ENCODE measurements around the gene STK10.

Gene STK10

GRCh38 chr5:172166030-172166826 is 21.8 kb downstream of the STK10 start:
- TF ChIP-seq CEBPB (IDR thresholded peaks at IDR 0.05) = no peak
- TF ChIP-seq NFIC (IDR thresholded peaks at IDR 0.05) = no peak
- no peak for TF ChIP-seq RAD21 (IDR thresholded peaks at IDR 0.05; ENCODE audit: low read depth)
- TF ChIP-seq TCF12 (IDR thresholded peaks at IDR 0.05; ENCODE audit: low read depth) = no peak

- TF ChIP-seq TCF12 (IDR thresholded peaks at IDR 0.05; ENCODE audit: low read depth) (no peak), EP300 (IDR thresholded peaks at IDR 0.05; ENCODE audit: borderline replicate concordance) (no peak), RAD21 (IDR thresholded peaks at IDR 0.05; ENCODE audit: low read depth) (no peak), TEAD4 (IDR thresholded peaks at IDR 0.05) (no peak), MAX (IDR thresholded peaks at IDR 0.05) (no peak), FOXM1 (IDR thresholded peaks at IDR 0.05; ENCODE audit: borderline replicate concordance, low read depth) (no peak), NFIC (IDR thresholded peaks at IDR 0.05) (no peak), EGR1 (IDR thresholded peaks at IDR 0.05) (no peak), USF1 (IDR thresholded peaks at IDR 0.05) (no peak), REST (IDR thresholded peaks at IDR 0.05; ENCODE audit: low read depth) (no peak), CEBPB (IDR thresholded peaks at IDR 0.05) (no peak), YY1 (IDR thresholded peaks at IDR 0.05; ENCODE audit: low read depth) (no peak), TAF1 (IDR thresholded peaks at IDR 0.05; ENCODE audit: low read depth) (no peak), CREB1 (IDR thresholded peaks at IDR 0.05; ENCODE audit: low read depth) (no peak), ZBTB7A (IDR thresholded peaks at IDR 0.05; ENCODE audit: low read depth) (no peak)
These were observed 22.6 kb downstream of the STK10 start for GRCh38 chr5:172165465-172165864.

GRCh38 chr5:172164769-172165212 is 23.2 kb downstream of the STK10 start:
- no peak for TF ChIP-seq CEBPB (IDR thresholded peaks at IDR 0.05)
- TF ChIP-seq USF1 (IDR thresholded peaks at IDR 0.05) = no peak
- no peak for TF ChIP-seq CREB1 (IDR thresholded peaks at IDR 0.05; ENCODE audit: low read depth)
- TF ChIP-seq TEAD4 (IDR thresholded peaks at IDR 0.05) = no peak
- no peak for TF ChIP-seq MAX (IDR thresholded peaks at IDR 0.05)
- TF ChIP-seq TCF12 (IDR thresholded peaks at IDR 0.05; ENCODE audit: low read depth) = no peak
- TF ChIP-seq NFIC (IDR thresholded peaks at IDR 0.05) = no peak
- no peak for TF ChIP-seq FOXM1 (IDR thresholded peaks at IDR 0.05; ENCODE audit: borderline replicate concordance, low read depth)
- no peak for TF ChIP-seq EP300 (IDR thresholded peaks at IDR 0.05; ENCODE audit: borderline replicate concordance)
- TF ChIP-seq REST (IDR thresholded peaks at IDR 0.05; ENCODE audit: low read depth) = no peak
- no peak for TF ChIP-seq YY1 (IDR thresholded peaks at IDR 0.05; ENCODE audit: low read depth)
- TF ChIP-seq ZBTB7A (IDR thresholded peaks at IDR 0.05; ENCODE audit: low read depth) = no peak
- no peak for TF ChIP-seq EGR1 (IDR thresholded peaks at IDR 0.05)
- TF ChIP-seq RAD21 (IDR thresholded peaks at IDR 0.05; ENCODE audit: low read depth) = no peak
- no peak for TF ChIP-seq TAF1 (IDR thresholded peaks at IDR 0.05; ENCODE audit: low read depth)

GRCh38 chr5:172163346-172163745 is 24.7 kb downstream of the STK10 start:
- TF ChIP-seq CREB1 (IDR thresholded peaks at IDR 0.05; ENCODE audit: low read depth) (no peak), YY1 (IDR thresholded peaks at IDR 0.05; ENCODE audit: low read depth) (no peak), TEAD4 (IDR thresholded peaks at IDR 0.05) (no peak), FOXM1 (IDR thresholded peaks at IDR 0.05; ENCODE audit: borderline replicate concordance, low read depth) (no peak), USF1 (IDR thresholded peaks at IDR 0.05) (no peak), TAF1 (IDR thresholded peaks at IDR 0.05; ENCODE audit: low read depth) (no peak), CEBPB (IDR thresholded peaks at IDR 0.05) (no peak), EP300 (IDR thresholded peaks at IDR 0.05; ENCODE audit: borderline replicate concordance) (no peak), ZBTB7A (IDR thresholded peaks at IDR 0.05; ENCODE audit: low read depth) (no peak), NFIC (IDR thresholded peaks at IDR 0.05) (no peak), TCF12 (IDR thresholded peaks at IDR 0.05; ENCODE audit: low read depth) (no peak)

GRCh38 chr5:172162987-172163343 is 25.1 kb downstream of the STK10 start:
- TF ChIP-seq EGR1 (IDR thresholded peaks at IDR 0.05) (no peak), USF1 (IDR thresholded peaks at IDR 0.05) (no peak), MAX (IDR thresholded peaks at IDR 0.05) (no peak), CEBPB (IDR thresholded peaks at IDR 0.05) (no peak), ZBTB7A (IDR thresholded peaks at IDR 0.05; ENCODE audit: low read depth) (no peak), RAD21 (IDR thresholded peaks at IDR 0.05; ENCODE audit: low read depth) (no peak), EP300 (IDR thresholded peaks at IDR 0.05; ENCODE audit: borderline replicate concordance) (no peak), TAF1 (IDR thresholded peaks at IDR 0.05; ENCODE audit: low read depth) (no peak), CREB1 (IDR thresholded peaks at IDR 0.05; ENCODE audit: low read depth) (no peak), TCF12 (IDR thresholded peaks at IDR 0.05; ENCODE audit: low read depth) (no peak), REST (IDR thresholded peaks at IDR 0.05; ENCODE audit: low read depth) (no peak), NFIC (IDR thresholded peaks at IDR 0.05) (no peak), TEAD4 (IDR thresholded peaks at IDR 0.05) (no peak), YY1 (IDR thresholded peaks at IDR 0.05; ENCODE audit: low read depth) (no peak), FOXM1 (IDR thresholded peaks at IDR 0.05; ENCODE audit: borderline replicate concordance, low read depth) (no peak)

All from Ishikawa (cell line).